ENCODE measurements around the gene DUSP2. TPM values are rescaled to one million over a fixed set of nuclear protein-coding genes. Genes with fewer than 3 reads are reported as not detected.
A peak's percentile ranks its signal among the peaks of the same experiment; 100 is the strongest.

Gene DUSP2
- total RNA-seq, 2 experiments from 2014 or later, result 248 to 407 TPM

DNA sequence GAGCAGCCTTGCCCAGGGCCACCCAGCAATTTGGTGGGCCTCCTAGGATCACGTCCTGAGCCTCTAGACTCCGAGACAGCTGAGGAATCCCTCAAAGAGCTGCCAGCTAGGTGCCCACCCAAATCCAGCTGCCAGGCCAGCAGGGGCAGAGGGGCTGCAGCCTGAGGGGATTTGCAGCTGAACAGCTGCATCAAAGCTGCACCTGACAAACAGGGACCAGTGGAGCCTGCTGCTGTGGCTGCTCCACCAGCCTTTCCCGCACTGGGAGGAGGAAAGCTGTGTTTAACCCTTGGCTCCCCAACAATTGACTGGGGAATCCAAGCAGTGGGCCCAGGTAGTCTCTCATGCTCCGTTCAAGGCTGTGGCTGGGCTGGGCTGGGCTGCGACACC is 37.1 kb downstream of the DUSP2 start:
- peaks cover 8% of the 10 kb centered on the region for H3K9me3 Mint-ChIP-seq (ENCODE audit: low read depth)
- DNase-seq (peak; percentile 2), ATAC-seq (no peak)
- H3K36me3 Mint-ChIP-seq (ENCODE audit: low read depth), result peaks cover 6% of the 10 kb centered on the region
- no peak overlapping the region for H3K27ac Mint-ChIP-seq
- no peaks in the 10 kb centered on the region for H3K27me3 Mint-ChIP-seq
- ChIA-PET POLR2A (no interaction called here), CTCF (no interaction called here)
- no peaks in the 10 kb centered on the region for H3K4me1 Mint-ChIP-seq
- no peak overlapping the region for H3K4me3 Mint-ChIP-seq
- intact Hi-C loops (cut with DNase I, micrococcal nuclease), result no loop called here

DNA sequence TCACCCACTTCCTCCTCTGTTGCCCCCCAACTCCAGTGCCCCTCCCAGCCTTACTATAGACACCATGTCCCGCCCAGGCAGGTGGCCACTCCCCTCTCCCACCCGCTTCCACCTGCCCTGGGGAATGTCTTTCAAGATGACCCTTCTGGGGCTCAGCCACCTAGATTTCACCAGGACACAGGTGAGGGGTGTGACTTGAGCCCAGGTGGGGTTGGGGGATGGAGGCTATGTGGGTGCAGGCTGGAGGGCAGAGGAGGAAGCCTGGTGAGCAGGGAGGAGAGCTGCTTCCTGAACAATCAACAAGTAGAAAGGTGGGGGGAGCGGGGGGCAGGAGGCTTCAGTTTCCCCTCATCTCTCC is 37.6 kb downstream of the DUSP2 start:
- H3K36me3 Mint-ChIP-seq (ENCODE audit: low read depth), result peaks cover 6% of the 10 kb centered on the region
- H3K27ac Mint-ChIP-seq, result no peak overlapping the region
- H3K4me3 Mint-ChIP-seq, result no peak overlapping the region
- H3K9me3 Mint-ChIP-seq (ENCODE audit: low read depth), result peaks cover 8% of the 10 kb centered on the region
- ChIA-PET CTCF (no interaction called here), POLR2A (no interaction called here)
- intact Hi-C loops (cut with DNase I, micrococcal nuclease), result no loop called here
- H3K27me3 Mint-ChIP-seq, result no peaks in the 10 kb centered on the region
- DNase-seq (no peak), ATAC-seq (no peak)
- H3K4me1 Mint-ChIP-seq, result no peaks in the 10 kb centered on the region

DNA sequence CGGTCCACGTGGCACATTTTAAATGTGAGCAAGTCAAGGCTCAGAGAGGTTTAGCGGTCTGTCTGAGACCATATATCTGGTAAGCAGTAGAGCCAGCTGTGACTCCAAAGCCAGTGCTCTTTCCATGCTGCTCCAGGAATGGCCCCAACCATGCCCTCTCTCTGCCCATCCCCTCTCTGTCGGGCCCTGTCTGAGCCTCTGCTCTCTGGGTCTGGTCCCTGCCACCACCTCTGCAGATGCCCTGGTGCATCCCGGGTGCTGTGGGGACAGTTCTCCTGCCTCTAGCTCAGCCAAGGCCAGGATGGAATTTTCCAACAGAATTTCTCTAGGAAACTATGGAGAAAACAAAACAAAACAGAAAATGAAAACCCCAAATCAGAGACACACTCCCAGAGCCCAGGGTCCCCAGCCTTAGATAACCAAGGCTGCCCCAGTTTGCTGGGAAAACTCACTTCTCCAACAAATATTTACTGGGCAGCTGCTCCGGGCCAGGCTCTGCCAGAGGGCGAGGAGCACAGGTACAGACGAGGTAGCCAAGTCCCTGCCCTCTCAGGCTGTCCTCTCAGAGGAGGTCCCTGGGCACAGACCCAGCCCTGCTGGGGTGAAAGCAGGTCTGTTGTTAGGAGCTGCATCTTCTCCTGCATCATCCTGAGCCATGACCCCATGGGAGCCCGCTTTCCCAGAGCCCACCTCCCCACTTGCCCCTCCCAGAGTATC is 38.1 kb downstream of the DUSP2 start:
- Mint-ChIP-seq H3K27ac (no peak overlapping the region), H3K27me3 (no peaks in the 10 kb centered on the region), H3K36me3 (ENCODE audit: low read depth) (peaks cover 6% of the 10 kb centered on the region), H3K4me3 (no peak overlapping the region), H3K9me3 (ENCODE audit: low read depth) (peaks cover 8% of the 10 kb centered on the region), H3K4me1 (no peaks in the 10 kb centered on the region)
- ChIA-PET POLR2A (no interaction called here), CTCF (interaction anchor here (1.5 kb wide), 1 partner anchor 9 kb away, joined by 6 read pairs; the partner anchor contains the start of gene ADRA2B)
- intact Hi-C loops (cut with DNase I, micrococcal nuclease), result no loop called here
- ATAC-seq, result no peak
- no peak for DNase-seq

DNA sequence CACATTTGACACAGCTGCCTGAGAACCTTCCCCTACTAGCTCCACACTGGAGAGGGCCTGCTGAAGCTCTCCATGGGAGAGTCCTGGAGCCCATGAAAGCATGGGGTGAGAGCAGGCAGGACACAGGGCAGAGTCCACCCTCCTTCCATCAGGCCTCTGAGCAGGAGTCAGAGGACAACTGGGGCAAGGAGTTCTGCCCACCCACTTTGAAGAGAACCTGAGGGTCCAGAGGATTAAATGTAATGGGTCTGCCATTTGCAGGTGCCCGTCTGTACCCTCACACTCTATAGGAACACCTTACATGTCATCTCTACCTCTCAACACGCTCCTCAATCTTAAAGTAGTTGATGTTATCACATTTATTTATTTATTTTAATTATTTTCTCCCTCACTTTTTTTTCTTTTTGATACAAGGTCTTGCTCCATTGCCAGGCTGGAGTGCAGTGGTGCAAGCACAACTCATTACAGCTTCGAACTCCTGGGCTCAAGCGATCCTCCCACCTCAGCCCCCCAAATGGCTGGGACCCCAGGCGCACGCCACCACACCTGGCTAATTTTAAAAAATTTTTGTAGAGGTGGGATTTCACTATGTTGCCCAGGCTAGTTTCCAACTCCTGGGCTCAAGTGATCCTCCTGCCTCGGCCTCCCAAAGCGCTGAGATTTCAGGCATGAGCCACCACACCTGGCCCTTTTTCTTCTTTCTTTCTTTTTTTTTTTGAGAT is 39.1 kb downstream of the DUSP2 start:
- Mint-ChIP-seq H3K9me3 (ENCODE audit: low read depth) (peaks cover 8% of the 10 kb centered on the region), H3K4me1 (no peaks in the 10 kb centered on the region), H3K36me3 (ENCODE audit: low read depth) (peaks cover 6% of the 10 kb centered on the region), H3K27me3 (no peaks in the 10 kb centered on the region), H3K27ac (no peak overlapping the region), H3K4me3 (no peak overlapping the region)
- intact Hi-C loops (cut with DNase I, micrococcal nuclease), result loop anchor here in 1 of 2 experiments (2.0 kb wide), 1 partner anchor 21 kb away; no protein-coding TSS in a partner anchor
- ChIA-PET POLR2A (no interaction called here), CTCF (interaction anchor here (1.0 to 1.5 kb wide), 2 partner anchors 10 to 151 kb away, joined by 3 to 6 read pairs; partner anchors contain the start of gene ADRA2B)
- DNase-seq (no peak), ATAC-seq (no peak)

DNA sequence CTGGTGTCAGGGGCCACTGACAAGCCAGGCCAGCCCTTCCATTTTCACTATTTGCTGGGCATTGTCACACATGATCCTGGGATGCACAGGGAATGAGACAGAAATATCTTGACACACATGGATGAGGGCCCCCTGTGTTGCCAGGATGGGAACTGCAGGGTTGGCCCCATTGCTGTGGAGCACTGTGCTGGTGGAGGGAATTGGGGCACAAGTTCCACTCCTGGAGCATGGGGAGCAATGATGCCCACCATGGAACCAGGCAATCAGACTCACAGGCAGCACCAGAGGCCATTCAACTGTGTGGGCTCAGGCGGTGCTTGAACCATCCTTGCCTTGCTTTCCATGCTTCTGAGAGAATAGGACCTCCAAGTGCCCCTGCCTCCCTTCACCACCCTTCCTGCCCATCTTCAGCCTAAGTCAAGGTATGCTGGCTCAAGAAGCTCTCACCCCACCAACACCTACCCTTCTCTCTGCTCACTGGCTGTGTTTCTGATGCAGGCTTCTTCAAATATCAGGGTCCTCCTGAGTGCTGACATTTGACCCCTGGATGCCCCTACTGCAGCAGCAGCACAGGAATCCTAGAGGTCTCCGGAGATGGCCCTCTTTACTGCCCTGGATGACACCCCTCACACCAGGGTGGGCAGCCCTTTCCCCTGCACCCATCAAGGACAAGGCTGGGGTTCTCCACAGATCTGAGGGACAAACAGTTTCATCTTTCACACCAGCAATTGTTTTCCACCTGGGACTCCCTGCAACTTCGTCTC is 39.9 kb downstream of the DUSP2 start:
- ATAC-seq (no peak), DNase-seq (peak; percentile 1)
- Mint-ChIP-seq H3K36me3 (ENCODE audit: low read depth) (peaks cover 6% of the 10 kb centered on the region), H3K27ac (no peak overlapping the region), H3K4me1 (no peaks in the 10 kb centered on the region), H3K9me3 (ENCODE audit: low read depth) (peaks cover 8% of the 10 kb centered on the region), H3K4me3 (no peak overlapping the region), H3K27me3 (no peaks in the 10 kb centered on the region)
- CTCF ChIA-PET, result interaction anchor here (0.7 to 1.0 kb wide), 2 partner anchors 9 to 151 kb away, joined by 3 read pairs; no protein-coding TSS in a partner anchor
- intact Hi-C loops (cut with DNase I, micrococcal nuclease), result loop anchor here in 1 of 2 experiments (2.0 kb wide), 1 partner anchor 21 kb away; no protein-coding TSS in a partner anchor
- POLR2A ChIA-PET, result no interaction called here

DNA sequence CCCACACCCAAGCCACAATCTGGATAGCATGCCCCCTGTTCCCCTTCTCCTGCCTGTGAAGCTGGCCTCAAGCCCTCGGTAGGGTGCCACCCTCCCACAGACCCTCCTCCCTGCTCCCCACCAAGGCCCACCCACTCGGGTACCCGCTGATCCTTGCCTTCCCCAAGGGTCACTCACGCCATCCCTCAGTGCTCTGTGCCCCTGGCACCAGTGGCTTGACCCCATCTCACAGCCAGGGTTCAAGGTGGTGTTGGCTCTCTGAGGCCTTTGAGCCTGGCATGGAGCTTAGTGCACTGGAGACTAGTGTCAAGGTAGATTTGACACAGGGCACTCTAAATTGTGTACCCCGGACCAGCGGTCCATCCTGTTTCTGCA is 40.8 kb downstream of the DUSP2 start:
- no peak for DNase-seq
- Mint-ChIP-seq H3K4me3 (no peak overlapping the region), H3K27ac (no peak overlapping the region), H3K36me3 (ENCODE audit: low read depth) (peaks cover 6% of the 10 kb centered on the region), H3K27me3 (no peaks in the 10 kb centered on the region), H3K4me1 (no peaks in the 10 kb centered on the region), H3K9me3 (ENCODE audit: low read depth) (peaks cover 8% of the 10 kb centered on the region)
- CTCF ChIA-PET, result no interaction called here
- POLR2A ChIA-PET, result no interaction called here
- intact Hi-C loops (cut with DNase I, micrococcal nuclease), result loop anchor here in 1 of 2 experiments (2.0 kb wide), 1 partner anchor 20 kb away; no protein-coding TSS in a partner anchor
- no peak for ATAC-seq

DNA sequence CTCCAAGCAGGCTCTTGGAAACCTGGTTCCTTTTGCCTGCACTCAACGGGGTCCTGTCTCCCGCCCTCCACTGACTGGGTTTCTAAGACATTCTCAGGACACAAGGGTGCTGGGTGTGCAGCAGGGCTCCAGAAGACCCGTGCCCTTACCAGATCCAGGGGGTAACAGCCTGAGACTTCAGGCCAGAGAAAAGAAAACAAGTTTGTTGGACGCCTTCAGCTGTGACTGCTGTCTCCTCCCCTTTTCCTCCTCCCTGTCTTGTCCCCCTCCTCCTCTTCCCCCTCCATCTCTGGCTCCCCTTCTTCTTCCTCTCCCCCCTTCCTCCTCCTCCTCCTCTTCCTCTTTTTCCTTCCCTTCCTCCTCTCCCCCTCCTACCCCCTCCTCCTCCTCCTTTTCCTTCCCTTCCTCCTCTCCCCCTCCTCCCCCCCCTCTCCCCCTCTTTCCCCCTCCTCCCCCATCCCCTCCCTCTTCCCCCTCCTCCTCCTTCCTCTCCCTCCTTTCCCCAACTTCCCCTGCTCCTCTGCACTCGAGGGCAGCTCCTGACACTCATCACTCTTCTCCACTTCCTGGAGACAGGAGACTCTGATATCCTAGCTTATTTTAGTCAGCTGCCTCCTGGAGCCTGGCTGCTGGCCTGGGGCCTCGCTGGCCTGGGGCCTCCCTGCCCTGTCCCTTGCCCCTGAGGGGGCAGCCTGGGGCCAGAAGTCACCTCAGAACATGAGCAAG is 41.3 kb downstream of the DUSP2 start:
- no peak for DNase-seq
- H3K27me3 Mint-ChIP-seq, result no peaks in the 10 kb centered on the region
- ChIA-PET POLR2A (no interaction called here), CTCF (no interaction called here)
- no peaks in the 10 kb centered on the region for H3K4me1 Mint-ChIP-seq
- intact Hi-C loops (cut with DNase I, micrococcal nuclease), result loop anchor here in 1 of 2 experiments (2.0 kb wide), 1 partner anchor 19 kb away; no protein-coding TSS in a partner anchor
- no peak for ATAC-seq
- H3K27ac Mint-ChIP-seq, result no peak overlapping the region
- peaks cover 8% of the 10 kb centered on the region for H3K9me3 Mint-ChIP-seq (ENCODE audit: low read depth)
- H3K4me3 Mint-ChIP-seq, result no peak overlapping the region
- peaks cover 6% of the 10 kb centered on the region for H3K36me3 Mint-ChIP-seq (ENCODE audit: low read depth)

DNA sequence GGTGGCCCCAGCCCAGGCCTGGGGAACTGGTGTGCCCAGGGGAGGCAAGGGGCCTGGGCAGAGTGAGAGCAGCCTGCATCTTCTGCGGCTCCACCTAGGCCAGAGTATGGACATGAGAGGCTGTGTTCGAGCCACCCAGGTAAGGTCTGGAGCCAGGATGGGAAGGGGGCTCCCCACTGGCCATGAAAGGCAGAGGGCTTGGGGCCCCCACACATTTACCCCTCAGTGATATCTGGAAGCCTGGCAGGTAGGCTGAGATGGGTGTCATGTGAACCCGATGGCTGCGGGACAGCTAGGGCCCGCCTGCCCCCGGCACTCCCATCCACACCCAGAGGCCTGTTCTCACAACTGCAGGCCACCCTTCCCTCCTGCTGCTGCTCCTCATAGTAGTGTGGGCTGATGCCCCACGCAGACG is 42.0 kb downstream of the DUSP2 start:
- Mint-ChIP-seq H3K36me3 (ENCODE audit: low read depth) (peaks cover 6% of the 10 kb centered on the region), H3K4me1 (no peaks in the 10 kb centered on the region), H3K9me3 (ENCODE audit: low read depth) (peaks cover 8% of the 10 kb centered on the region), H3K4me3 (no peak overlapping the region), H3K27ac (no peak overlapping the region), H3K27me3 (no peaks in the 10 kb centered on the region)
- POLR2A ChIA-PET, result no interaction called here
- ATAC-seq (no peak), DNase-seq (no peak)
- CTCF ChIA-PET, result no interaction called here
- intact Hi-C loops (cut with DNase I, micrococcal nuclease), result no loop called here

DNA sequence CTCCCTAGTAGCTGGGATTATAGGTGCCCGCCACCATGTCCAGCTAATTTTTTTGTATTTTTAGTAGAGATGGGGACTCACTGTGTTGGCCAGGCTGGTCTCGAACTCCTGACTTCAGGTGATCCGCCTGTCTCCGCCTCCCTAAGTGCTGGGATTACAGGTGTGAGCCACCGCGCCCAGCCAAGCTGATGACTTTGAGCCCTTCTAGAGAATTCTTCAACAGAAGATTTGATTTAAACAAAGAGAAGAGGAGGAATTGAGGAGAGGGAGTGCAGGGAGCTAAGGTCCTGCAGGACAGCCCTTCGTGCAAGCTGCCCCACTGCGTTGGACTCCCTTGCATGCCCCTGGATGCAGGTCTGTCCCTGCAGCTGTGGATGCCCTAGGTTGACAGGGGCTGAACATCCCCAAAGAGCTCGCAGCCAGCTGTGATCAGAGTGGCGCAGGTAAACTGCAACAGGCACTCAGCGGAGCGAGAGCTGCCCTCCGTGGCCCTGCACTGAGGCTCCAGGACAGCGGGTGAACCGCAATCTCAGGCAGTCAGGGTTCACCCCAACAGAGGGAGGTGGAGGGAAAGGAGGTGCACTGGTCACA is 42.5 kb downstream of the DUSP2 start:
- DNase-seq (no peak), ATAC-seq (no peak)
- H3K4me3 Mint-ChIP-seq, result no peak overlapping the region
- no peak overlapping the region for H3K27ac Mint-ChIP-seq
- H3K4me1 Mint-ChIP-seq, result no peaks in the 10 kb centered on the region
- peaks cover 8% of the 10 kb centered on the region for H3K9me3 Mint-ChIP-seq (ENCODE audit: low read depth)
- no peaks in the 10 kb centered on the region for H3K27me3 Mint-ChIP-seq
- ChIA-PET CTCF (no interaction called here), POLR2A (interaction anchor here (0.9 kb wide), 1 partner anchor 106 kb away, joined by 6 read pairs; the partner anchor contains the start of gene STARD7)
- H3K36me3 Mint-ChIP-seq (ENCODE audit: low read depth), result peaks cover 6% of the 10 kb centered on the region
- intact Hi-C loops (cut with DNase I, micrococcal nuclease), result no loop called here

DNA sequence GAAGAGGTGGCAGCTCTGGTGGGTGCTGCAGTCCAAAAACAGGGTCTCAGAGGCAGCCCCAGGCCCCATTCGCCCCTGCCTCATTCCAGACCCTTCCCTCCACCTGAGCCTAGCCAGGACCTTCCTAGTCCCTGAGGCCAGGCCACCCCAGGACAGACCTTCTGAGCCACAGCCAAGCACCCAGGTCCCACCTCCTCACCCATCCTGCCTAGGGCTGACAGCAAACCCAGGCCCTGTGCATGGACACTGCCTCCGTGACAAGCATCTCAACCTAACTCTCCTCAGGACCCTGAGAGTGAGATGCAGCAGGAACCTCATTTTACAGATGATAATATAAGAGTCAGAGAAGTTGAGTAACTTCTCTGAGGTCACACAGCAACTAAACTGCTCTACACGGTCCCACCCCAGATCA is 44.3 kb downstream of the DUSP2 start:
- H3K27me3 Mint-ChIP-seq, result no peaks in the 10 kb centered on the region
- DNase-seq, result no peak
- no peak overlapping the region for H3K4me3 Mint-ChIP-seq
- no peak for ATAC-seq
- H3K9me3 Mint-ChIP-seq (ENCODE audit: low read depth), result peaks cover 7% of the 10 kb centered on the region
- H3K36me3 Mint-ChIP-seq (ENCODE audit: low read depth), result peaks cover 6% of the 10 kb centered on the region
- H3K27ac Mint-ChIP-seq, result no peak overlapping the region
- ChIA-PET POLR2A (no interaction called here), CTCF (no interaction called here)
- intact Hi-C loops (cut with DNase I, micrococcal nuclease), result no loop called here
- H3K4me1 Mint-ChIP-seq, result no peaks in the 10 kb centered on the region

Data from activated CD4-positive, alpha-beta T cell treated with anti-CD3 and anti-CD28 coated beads for 36 hours (primary cell).